NCI-H1105 treated with DMSO at 0.1 percent for 48 hours (cell line): ENCODE measurements around the gene GATA2.
A peak's percentile ranks its signal among the peaks of the same experiment; 100 is the strongest.

Source experiments
- DNase-seq: peaks from one replicate; lab custom pipeline; 2025; lab: John Stamatoyannopoulos, UW

GATA2 gene

DNA sequence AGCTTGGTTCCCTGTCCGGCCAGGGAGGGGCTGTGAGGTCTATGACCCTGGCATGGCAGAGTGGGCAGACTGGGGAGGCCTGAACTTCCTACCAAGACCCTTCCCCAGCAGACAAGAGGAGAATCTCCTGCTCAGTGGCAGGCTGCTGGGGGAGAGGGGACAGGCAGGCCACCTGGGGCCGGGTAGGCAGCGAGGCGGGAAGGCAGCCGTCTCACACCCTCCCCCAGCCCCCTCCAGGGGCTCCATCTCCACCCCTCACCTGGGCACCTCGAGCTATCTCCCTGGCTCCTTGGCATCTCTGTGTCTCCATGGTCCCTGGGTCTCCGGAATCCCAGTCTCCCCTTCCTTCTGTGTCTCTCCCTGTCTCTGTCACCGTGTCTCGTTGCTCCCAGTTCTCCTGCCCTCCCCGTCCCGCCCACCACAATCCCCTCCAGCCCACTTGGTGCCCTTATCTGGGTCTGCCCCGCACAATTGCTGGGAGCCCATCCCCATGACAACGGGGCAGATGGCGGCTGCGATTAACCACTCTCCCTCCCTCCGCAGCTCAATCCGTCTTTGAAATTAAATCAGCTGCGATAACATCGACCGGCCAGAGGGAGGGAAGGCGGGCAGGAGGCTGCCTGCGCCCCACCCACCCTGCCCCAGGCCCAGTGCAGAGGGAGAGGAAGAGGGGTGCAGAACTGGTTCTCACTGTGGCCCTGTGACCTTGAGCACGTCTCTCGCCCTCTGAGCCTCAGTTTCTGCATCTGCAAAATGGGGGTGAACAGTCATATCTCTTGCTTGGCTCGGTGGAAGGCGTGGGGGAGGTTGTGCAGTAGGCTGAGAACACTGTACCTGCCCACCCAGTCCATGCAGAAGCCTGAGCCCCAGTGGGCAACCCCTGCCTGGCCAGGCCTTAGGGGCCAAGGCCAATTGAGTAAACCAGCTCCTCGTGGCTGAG lies 36.0 kb downstream of the GATA2 start:
- no peak for DNase-seq

DNA sequence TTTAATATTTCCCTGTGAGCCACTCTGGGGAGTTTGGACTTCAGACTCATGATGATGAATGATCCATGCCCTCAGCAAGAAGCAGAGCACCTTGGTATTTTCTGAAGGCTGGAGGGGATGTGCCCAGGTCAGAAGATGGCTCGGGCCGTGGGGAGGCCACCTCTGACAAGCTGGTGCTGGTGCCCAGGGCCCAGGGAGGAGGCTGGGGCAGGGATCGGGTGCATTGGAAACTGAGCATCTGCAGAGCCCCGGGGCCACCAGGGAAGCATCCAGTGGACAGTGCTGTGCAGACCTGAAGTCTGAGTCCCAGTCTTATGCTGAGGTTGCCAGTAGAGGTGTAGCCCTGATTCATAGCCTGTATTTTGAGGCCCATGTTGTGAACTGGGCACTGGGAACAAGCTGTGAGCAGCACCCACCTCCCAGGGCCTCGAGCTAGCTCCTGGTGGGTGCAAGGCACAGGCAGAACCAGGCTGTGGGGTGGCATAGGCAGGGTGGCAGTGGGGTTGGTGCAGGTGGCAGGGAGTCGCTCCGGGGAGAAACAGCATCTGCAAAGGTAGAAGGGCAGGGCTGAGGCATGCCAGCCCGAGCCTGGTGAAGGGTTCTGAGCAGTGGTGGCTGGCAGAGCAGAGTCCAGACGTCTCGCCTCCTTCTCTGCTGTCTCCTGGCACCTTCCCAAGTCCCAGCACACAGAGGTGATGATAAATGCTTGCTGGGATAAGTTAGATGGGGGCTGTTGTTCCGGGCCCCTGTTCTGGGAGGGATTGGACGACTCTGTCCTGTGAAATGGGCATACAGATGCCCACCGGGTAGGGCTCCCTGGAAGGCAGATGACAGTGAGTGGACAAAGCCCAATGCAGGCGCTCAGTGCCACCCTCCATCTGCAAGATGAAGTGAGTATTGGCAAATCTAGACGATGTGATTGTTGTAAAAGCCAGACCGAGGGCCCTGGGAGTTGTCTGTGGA lies 36.9 kb downstream of the GATA2 start:
- no peak for DNase-seq

DNA sequence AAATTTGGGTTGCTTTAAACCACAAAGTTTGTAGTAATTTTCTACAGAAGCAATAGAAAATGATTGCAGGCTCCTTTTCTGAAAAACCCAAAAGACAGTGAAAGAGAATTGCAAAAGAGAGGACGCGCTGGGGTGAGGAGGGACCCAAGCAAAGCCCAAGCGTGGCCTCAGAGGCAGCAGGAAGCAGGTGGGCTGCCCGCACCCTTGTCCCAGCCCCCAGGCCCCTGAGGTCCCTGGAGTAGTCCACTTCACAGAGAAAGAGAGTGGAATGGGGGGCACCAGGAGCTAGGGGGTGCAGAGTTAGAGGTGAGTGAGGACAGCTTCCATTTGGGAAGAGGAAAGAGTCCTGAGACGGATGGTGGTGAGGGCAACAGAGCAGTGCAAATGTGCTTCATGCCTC lies 37.9 kb downstream of the GATA2 start:
- no peak for DNase-seq

DNA sequence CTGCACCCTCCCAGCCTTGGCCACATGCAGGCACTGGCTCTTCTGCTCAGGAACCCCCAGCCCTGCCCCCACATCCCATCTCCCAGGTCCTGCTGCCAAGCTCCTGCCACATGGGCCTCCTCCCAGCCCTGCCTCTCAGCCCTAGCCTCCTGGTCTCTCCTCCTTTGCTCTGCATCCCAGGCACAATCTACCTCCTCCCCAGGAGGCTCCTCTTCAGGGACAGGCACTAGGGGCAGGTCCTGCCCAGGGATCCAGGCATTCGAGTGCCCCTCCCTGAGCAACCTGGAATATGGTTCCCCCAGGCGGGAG lies 38.7 kb downstream of the GATA2 start:
- DNase-seq, result no peak

DNA sequence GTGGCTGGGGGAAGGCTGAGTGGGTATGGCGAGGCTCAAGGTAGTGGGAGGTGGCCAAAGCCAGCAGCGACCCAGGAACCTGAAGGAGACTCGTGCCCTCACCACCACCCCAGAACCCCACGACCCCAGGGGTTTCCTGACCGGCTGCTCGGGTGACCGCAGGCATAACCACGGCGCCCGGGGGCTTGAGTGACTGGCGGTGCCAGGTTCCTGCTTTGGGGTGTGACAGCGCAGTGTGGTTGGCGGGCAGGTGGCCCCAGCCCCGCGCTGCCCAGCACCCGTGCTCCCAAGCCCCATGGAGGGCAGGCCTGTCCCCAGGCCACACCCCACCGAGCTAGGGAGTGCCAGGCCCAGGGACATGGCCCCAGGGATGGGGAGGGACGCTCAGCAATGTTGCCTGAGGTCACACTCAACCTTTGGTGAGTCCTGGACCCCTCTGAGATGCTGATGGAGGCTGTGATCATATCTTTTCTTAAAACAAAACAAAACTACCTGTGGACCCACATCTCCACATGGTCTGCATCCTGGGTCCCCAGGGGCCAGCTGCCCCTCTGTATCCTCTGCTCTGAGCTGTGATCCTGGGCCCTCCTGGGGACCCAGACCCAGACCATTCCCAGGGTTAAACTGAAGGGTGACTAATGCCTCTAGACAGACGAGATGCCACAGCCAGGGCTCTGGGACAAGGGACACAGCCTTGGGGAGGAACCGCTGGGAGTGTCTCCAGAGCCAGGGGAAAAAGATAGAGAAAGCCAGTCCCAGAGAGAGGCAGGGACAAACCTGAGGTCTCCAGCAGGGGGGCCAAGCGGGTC lies 39.3 kb downstream of the GATA2 start:
- DNase-seq, result no peak

DNA sequence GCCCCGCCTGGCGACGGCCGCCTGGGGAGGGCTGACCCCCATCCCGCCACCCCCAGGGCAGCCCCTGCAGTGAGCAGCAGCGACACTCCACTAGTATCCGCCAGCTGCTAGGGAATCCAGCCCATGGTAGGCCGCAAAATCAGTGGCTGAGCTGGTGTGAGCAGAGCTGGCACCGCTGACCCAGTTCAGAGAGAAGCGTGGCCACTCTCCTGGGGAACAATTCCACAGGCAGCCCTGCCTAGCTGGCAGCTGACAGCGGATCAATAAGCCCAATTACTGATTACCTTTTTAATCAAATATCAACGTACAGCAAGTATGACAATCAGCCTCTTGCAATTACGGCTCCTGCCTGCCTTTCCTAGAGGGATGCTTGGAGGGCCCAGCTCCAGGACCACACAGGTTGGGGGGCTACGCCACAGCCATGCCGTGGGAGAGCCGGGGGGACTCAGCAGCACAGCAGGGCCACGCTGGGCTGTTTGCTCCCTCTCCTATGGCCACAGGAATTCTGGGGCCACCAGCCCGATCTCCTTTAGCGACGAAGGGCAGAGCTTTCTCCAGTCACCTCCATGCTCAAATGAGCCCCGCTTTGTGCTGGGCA lies 40.2 kb downstream of the GATA2 start:
- no peak for DNase-seq

DNA sequence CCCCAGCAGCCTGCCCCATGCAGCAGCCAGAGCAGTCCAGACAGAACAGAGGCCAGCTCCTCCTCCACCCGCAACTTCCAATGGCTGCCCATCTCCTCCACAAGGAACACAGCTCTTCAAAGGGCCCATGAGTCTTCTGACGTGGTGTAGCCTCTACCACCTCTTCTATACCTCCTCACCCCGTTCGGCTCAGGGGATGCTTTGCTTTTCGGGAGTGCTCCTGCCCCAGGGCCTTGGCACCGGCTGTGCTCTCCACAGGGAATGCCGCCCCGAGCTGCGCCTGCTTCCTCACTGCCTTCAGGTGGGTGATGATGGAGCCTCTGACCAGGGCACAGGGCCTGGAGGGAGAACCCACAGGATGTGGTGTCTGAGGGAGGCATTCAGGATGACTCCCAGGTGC lies 40.9 kb downstream of the GATA2 start:
- DNase-seq, result no peak

DNA sequence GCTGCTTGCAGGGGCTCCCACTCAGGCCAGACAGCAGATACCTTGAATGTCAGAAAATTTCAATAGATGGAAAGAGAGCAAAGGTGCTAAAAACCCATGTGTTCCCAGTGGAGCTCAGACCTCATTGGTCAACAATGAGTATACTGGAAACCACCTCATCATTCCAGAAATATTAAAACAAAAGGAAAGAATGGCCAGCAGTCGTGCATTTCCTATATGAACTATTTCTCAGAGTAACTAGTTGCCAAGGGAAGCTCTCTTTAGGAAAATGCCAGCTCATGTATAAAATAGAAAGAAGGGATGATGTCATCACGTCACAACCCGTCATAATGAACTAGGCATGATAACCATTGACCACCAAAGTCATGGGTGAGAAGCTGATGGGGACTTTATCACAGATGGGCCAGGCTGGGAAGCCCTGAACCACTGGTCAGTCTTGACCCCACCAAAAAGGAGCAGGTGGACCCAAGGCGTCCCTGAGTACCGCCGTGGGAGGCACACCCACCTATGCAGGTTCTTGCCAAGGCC lies 43.8 kb downstream of the GATA2 start:
- DNase-seq, result no peak

DNA sequence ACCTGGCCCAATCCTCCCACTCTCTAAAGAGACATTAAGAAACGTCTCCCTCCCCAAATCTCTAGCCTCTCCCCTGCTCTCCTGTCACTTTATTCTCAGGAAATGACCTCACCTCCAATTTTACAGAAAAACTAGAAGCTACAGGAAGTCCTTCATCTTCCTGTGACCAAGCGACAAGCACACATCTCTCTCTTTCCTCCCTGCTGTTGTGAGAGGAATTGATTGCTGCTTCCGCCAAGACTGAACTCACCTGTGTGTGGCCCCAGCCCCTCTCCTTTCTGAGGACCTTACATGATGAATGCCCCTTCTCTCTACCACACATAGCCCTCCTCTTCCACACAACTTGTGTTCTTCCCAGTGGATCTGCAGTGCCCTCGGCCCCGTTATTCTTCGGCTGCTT lies 44.5 kb downstream of the GATA2 start:
- DNase-seq, result no peak

DNA sequence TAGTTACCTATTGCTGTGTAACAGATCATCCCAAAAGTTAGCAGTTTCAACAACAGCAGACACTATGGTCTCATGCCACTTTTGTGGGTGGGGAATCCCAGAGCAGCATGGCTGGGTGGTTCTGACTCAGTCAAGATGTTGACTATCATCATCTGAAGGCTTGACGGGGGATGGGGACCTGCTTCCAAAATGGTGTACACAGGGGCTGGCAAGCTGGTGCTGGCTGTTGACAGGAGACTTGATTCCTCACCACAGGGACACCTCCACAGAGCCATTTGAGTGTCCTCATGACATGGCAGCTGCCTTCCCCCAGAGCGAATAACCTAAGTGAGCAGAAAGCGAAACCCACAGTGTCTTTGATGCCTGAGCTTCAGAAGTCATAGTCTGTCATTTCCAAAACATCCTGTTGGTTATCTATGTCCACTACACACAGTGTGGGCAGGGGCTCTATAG lies 45.4 kb downstream of the GATA2 start:
- no peak for DNase-seq

DNA sequence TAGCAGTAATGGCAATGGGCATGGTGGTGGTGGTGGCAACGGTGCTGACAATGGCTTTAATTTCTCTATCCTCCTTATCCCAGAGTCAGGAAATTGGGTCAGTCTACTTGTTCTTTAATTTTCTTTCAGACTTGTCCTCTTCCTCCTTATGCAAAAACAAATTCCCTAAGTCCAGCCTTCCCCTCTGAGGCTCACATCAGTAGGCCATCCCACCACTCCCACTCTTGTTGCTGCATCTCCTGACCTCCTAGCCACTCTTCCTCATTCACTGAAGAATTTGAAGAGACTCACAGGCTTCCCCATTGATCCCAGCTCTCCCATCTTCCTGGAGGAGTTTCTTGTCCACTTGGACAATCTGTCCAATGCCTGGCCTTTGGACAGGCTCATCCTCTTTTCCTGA lies 46.2 kb downstream of the GATA2 start:
- DNase-seq, result no peak

DNA sequence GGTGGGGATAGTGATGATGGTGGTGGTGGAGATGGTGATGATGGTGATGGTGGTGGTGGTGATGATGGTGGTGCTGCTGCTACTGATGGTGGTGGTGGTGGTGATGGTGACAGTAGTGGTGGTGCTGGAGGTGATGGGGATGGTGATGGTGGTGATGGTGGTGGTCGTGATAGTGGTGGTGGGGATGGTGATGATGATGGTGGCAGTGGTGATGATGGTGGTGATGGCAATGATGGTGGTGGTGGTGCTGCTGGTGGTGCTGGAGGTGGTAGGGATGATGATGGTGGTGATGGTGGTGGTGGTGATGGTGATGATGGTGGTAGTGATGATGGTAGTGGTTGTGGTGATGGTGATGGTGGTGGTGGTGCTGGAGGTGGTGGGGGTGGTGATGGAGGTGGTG lies 47.6 kb downstream of the GATA2 start:
- DNase-seq, result no peak

DNA sequence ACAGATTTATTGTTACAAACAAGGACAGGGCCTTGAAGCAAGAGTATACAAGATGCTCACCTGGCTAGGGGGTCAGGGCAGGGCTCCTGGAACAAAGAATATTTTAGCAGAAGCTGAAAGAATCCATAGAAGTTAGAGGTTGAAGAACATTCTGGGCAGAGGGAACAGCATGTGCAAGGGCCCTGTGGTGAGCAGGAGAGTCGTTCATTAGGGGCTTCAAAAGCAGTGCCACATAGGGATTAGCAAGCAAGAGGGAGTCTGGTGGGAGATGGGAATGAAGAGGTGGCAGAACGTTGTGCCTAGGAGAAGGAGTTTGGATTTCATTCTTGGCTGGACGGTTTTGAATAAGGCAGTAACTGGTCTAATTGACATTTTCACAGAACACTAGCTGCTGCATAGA lies 49.2 kb downstream of the GATA2 start:
- no peak for DNase-seq

DNA sequence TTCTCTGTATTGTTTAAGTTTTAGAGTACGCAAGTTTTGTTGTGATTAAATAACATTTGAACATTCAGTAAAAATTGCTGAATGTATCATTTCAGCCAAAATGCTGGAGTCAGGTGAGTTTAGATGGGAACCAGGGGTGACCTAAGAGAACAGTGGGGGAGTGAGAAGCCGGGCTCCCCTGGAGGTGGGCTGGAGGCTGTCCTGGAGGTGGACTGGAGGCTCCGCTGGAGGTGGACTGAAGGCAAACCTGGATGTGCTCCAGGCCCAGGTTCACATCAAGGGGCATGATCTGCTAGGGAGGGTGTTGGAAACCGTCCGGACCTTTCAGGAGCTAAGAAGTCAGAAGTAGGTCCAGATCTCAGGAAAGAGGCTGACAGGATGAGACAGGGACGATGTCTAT lies 50.1 kb downstream of the GATA2 start:
- no peak for DNase-seq

DNA sequence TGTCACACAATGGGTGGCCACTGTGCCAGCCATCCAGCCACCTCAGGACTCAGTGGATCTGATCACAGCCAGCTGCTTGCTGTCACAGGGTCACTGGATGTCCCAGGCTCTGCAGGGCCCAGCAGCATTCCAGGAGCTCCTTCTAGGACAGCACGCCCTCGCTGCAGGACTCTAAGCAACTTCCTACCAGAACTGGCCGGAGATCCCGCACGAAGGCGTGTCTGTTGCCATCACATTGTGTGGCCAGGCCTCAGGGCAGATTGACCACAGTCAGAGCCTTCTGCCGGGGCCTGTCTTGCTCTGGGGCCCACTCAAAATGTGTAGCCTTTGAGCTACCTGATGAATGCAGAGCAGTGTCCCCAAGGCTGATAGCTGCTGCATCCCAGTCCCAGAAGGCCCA lies 50.9 kb downstream of the GATA2 start:
- no peak for DNase-seq

DNA sequence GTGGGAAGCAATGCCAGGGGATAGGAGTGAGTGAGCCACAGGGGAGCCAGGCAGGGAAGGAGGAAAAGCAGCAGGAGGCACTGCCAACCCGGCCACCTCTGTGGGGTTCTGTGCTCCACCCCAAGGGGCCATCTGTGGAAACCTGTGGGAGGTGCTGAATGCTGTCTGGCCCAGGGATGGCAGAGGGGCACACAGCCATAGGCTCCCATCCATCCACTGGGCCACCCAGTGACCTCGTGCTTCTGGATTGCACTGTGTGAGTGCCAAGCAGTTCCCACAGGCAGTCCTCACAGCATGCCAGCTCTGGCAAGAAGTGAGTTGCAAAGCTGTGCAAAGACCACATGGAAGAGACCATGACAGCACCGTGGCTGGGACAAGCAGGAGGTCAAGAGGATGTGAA lies 53.8 kb downstream of the GATA2 start:
- DNase-seq, result no peak

DNA sequence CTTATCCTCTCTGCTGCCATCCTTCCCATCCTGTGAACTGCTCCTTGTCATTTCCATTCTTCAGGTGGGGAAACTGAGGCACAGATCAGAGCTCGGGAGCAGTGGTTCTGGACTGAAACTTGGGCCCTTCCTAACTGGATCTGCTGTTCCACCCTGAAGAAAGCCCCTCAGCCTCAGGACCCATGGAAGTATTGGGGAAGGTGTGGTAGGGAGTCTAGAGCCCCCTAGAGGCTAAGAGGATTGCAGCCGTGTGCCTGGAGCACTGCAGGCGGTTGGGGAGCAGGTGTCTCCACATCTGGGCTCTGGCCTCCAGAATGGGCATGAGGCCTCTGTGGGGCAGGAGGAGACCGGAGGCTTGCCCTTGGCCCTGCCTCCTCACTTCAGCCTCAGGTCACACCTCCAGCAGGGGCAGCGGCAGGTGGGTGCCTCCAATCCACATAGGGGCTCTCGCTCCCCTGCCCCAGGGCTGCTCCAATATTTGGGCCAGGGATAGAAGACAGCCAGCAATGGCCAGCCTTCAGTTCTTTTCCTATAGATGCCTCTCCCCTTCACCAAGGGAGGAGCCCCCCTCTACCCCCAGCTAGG lies 54.4 kb downstream of the GATA2 start:
- DNase-seq, result peak; percentile 22

DNA sequence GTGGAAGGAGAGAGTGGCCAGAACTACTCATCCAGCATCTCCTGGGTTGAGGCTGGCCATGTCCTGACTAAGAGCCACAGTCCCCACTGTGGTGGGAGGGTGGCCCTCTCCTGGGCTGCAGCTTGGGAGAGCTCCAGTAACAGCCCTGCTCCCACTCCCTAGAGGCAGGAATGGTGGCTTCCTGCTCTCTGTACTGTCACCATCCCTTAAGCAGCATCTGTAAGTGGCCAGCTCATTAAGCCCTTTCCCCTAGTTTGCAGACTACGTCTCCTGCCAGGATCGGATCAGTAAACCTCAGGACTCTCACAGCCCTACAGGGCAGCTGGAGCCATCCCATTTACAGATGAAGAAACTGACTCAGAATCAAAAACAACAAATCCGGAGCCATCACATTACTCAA lies 56.8 kb downstream of the GATA2 start:
- no peak for DNase-seq

DNA sequence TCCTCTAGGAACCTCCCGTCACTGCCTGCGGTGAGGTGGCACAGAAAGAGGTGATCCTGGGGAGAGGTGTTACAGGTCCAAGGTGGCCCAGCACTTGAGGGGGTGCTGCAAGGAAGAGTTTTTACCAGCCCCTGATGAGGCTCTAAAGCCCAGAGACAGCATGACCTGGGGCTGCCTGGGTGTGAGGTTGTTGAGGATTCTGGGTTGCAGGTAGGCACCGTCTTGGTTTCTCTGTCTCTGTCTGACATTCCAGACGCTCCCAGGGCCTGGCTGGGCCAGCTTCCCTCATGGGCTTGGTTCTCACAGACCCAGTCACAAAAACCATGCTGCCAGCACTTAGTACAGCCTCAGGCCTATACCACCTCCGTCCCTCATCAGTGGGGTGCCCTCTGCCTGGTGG lies 57.4 kb downstream of the GATA2 start:
- DNase-seq, result no peak

DNA sequence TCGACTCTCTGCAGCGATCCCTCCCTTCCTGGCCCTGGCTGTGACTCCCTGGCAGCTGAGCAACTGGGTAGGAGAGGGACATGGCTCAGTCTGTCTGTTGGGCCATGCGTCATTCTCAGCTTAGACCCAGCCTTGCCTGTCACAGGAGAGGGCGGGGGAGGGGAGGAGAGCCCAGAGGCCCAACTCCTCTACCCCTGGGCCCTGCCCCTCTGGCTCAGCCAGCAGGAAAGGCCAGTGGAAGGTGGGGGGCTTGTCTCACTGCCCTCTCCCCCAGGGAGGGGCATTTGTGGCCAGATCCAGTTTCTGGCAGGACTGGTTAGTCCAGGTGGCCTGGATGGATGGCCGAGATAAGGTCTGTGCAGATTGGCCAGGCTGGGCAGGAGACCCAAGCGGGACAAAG lies 57.9 kb downstream of the GATA2 start:
- no peak for DNase-seq

DNA sequence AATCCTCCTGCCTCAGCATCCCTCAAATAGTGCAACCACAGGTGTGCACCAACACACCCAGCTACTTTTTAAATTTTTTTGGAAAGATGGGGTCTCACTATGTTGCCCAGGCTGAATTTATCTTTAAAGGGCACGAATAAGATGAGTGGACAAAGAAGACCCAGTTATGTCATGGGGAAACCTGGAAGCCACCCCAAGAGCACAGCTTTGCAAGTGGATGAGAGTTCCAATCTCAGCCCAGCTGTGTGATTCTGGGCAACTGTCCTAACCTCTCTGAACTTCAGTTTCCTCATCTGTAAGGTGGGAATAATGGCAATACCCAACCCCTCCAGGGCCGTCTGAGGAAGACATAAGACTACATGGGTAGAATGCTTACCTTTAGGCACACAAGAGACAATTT lies 58.5 kb downstream of the GATA2 start:
- DNase-seq, result no peak
